SK-N-MC (cell line): ENCODE results near the gene MAP7D2.
"Not testable (repeated sequence)": the region's sequence is repeated elsewhere in the genome, so short reads cannot be mapped to it uniquely, and the experiment has no call there.

Experiments used
- EZH2 ChIP-seq: fragments of 200-600 bp; sonication (generic); IDR thresholded peaks from one replicate; pipeline ENCODE4 v1.6.1; 2017; ENCODE audit warnings: antibody characterized with exemption
- POLR2AphosphoS5 ChIP-seq: IDR thresholded peaks from 2 replicates; pipeline ENCODE4 v1.6.1; 2012; ENCODE audit warnings: mild to moderate bottlenecking, low read depth, low read length, borderline replicate concordance

GRCh38 chrX:20162516-20162915 is 45.8 kb upstream of the MAP7D2 start:
- TF ChIP-seq EZH2, POLR2AphosphoS5: not testable (repeated sequence)
